H7 (cell line): Measurements from ENCODE around the gene C3orf52. TPM values are rescaled to one million over a fixed set of nuclear protein-coding genes. Genes with fewer than 3 reads are reported as not detected.

Experiments used
- DNase-seq: peaks from one replicate; pipeline ENCODE4 v3.0.0; 2012
- H3K27me3 ChIP-seq: 2 replicates; pipeline ENCODE4 v1.6.0; 2011; ENCODE audit warnings: mild to moderate bottlenecking, low read length; ENCODE audit not compliant: control insufficient read depth, insufficient read depth
- H3K36me3 ChIP-seq: replicated peaks from 2 replicates; pipeline ENCODE4 v1.5.1; 2011; ENCODE audit warnings: low read length; ENCODE audit not compliant: control insufficient read depth, insufficient read depth
- H3K4me3 ChIP-seq: 2 replicates; pipeline ENCODE4 v1.5.1; 2011; ENCODE audit warnings: low read depth, mild to moderate bottlenecking, control low read depth, low read length, moderate library complexity; ENCODE audit not compliant: insufficient read depth
- total RNA-seq: library from RNA; depleted of rRNA; stranded (reverse); fragments of >200 nt; shearing (Covaris generic); gene quantifications from 2 replicates; pipeline ENCODE4 v1.2.3, GENCODE V29; 2014

The C3orf52 gene
- total RNA-seq, 1 experiment from 2014 or later, result 9.7 TPM

DNA sequence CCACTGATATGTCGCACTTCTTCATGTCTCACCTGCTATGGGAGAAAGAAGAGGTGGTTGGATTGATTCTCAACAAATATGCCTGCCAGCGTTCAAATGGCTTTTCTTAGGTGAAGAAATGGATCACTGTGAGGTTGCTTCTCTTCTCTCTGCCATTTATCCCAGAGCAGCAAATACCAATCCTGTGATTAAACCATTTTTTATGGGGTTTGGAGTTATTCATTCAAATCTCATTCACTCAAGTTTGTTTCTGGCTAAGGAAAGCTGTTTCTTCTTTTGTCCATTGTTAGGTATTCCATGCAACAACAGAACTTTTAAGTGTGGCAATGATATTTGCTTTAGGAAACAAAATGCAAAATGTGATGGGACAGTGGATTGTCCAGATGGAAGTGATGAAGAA is 12.2 kb upstream of the C3orf52 start:
- DNase-seq, result no peak
- Histone ChIP-seq H3K36me3 (no peaks in the 10 kb centered on the region), H3K4me3 (no peak overlapping the region), H3K27me3 (no peaks in the 10 kb centered on the region)

DNA sequence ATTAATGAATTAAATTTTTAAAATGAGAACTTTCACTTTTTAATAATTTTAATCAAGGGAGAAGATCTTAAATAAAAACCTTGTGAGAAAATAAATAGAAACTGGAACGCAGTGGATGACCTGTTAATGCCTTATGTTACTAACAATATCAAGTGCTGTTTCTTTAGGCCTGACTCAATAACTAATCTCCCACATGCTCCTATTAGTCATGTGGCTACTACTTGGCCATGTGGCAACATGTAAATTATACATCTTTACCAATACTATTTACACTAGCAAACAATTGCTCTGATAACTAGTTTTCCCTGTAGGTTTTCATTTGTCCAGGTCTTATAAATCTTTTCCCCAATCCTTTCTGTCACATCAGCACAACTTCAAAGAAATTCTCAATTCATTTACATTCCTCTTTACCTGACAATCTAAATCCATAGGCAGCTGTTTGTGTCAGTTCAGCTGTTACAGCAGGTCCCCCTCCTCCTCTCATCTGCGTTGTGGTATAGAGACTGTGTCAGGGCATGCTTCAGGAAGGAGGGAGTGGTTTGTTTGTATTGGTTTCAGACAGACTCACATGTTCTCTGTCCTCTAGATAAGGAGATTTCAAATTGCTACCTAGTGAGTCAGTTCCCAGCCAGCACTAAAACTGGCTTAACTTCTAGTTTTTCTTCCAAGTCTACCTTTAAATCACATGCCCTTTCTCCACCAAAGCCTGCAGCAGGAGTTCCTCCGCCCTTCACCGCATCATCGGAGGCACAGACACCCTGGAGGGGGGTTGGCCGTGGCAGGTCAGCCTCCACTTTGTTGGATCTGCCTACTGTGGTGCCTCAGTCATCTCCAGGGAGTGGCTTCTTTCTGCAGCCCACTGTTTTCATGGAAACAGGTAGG is 11.3 kb upstream of the C3orf52 start:
- no peaks in the 10 kb centered on the region for H3K36me3 ChIP-seq
- H3K27me3 ChIP-seq, result no peaks in the 10 kb centered on the region
- no peak for DNase-seq
- no peak overlapping the region for H3K4me3 ChIP-seq

DNA sequence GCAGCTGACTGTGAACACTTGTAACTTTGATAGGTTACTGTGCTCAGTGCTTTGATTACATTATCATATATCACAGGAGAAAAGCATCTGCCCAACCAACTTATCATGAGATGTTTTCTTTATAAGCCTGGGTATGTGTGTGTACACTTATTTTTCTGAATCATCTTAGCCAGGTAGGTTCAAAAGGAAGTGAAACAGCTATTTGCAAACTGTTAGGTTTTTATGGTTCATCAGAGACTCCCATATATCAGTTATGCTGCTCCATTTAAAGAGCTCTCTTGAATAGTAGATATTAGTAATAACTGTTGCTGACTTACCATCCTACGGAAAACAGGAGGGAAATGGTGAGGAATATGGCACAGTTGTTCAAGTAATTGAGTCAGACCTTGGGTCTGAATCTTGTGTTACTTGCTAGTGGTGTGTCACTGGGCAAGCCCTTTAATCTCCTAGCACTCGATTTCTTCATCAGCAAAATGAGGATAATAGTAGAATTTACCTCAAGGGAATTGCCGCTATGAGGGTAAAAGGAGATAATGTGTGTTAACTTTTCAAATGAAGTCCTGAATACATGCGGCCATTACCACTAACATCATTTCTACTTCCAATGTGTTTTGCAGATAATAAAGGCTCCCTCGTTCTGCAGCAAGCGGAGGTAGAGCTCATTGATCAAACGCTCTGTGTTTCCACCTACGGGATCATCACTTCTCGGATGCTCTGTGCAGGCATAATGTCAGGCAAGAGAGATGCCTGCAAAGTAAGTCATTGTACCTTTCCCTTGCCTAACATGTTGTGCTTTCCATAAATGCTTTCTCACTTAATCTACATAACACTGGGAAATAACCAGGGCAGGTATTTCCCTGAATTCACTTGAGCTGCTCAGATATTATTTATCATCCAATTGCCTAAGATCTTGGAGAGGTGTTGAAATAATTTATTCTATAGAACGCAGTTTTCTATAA is 7.8 kb upstream of the C3orf52 start:
- DNase-seq, result no peak
- Histone ChIP-seq H3K4me3 (no peak overlapping the region), H3K27me3 (no peaks in the 10 kb centered on the region), H3K36me3 (no peaks in the 10 kb centered on the region)

DNA sequence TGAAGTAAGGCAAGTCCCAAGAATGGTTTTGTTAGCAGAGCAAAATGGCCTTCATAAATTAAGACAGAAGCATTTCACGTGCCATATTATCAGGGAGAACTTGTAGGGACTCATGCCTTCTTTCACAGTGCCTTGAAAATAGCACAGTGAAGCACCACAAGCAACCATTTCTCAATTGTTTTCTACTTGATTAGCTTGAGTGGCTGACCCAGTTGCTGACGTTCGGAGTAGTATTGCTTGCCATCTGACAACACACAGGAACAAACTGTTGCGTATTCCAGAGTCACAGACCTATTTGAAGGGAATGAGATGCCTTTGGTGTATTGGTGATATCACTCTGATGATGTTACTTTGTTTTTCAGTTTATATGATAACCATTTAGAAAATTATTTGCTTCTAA is 3.0 kb upstream of the C3orf52 start:
- H3K27me3 ChIP-seq, result peaks cover 7% of the 10 kb centered on the region; the same call in 1 of the 2 replicates
- no peaks in the 10 kb centered on the region for H3K36me3 ChIP-seq
- no peak overlapping the region for H3K4me3 ChIP-seq
- DNase-seq, result no peak

DNA sequence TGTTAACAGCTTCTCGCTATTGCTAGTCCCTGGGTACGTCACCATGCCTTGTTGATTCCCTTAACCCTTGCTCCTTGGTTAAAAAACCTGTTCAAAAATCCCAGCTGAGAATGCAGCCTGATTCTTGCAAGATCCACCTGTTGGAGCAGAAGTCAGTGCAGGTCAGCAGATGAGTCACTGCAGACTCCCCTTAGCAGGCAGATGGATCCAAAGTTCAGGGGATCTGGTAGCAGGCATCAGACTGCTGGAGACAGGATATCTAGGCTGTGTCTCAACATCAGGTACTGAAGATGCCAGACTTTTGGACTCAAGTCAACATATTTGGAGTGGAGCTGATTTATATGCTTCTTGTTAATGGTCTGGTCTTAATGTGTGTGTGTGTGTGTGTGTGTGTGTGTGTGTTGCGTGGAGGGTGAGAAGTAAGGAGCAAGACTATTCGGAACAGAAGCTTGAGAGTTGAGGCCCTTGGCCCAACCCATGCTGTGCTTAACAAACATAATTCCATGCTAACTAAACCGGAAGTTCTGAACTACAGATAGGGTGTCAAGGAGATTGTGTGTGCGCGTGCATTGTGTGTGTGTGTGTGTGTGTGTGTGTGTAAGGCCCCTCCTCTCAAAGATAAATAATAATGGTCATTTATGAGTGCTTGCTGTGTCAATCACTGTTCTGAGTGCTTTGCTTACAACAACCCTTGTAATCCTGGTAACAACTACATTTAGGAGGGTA is 1.0 kb upstream of the C3orf52 start:
- peak overlapping the region; percentile 67 for H3K4me3 ChIP-seq
- DNase-seq, result no peak
- no peaks in the 10 kb centered on the region for H3K36me3 ChIP-seq
- peaks cover 7% of the 10 kb centered on the region; the same call in 1 of the 2 replicates for H3K27me3 ChIP-seq

DNA sequence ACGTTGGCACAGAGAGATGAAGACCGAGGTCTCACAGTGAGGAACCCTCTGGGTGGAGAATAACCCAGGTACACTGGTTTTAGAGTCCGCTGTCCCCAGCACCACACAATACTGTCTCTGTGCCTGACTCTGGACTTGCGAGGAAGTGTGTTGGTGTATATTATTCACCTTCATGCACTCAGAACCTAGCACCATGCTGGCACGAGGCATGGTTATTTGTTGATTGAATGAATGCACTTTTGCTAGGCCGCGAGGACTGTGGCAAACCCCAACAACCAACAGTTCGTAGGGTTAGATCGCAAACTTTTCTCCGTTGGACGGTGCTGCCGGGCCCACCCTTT is 484 bp upstream of the C3orf52 start:
- DNase-seq, result no peak
- Histone ChIP-seq H3K4me3 (peak overlapping the region; percentile 67), H3K36me3 (no peaks in the 10 kb centered on the region), H3K27me3 (peaks cover 7% of the 10 kb centered on the region; the same call in 1 of the 2 replicates)

DNA sequence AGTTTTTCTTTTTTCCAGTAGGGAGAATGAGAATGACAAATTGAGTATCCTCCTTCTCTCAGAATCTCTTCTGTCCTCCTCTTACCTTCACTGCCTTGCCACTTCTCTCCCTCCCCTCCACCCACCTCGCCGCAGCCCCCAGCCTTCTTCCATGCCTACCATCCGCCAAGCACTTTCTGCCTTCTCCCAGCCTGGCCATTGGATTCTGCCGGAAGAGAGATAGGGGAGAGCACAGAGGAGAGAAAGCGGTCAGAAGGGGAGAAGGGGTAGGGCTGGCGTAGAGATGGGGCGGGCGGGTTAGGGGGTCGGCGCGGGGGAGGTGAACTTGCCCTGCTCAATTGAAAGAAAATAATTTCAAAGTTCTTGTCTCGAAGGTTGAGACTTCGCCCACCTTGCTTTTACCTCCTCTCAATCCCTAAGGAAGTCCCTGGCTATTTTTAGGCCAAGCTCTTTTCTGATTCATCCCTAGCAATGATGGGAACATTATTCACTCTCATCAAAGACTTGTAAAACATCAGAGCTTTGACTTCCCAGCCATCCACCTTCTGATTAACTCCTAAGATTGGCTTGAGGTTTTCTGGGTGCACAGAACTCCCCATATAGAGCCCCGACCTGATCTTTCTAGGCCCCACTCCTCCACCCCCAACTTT is 811 bp downstream of the C3orf52 start:
- DNase-seq, result peak; percentile 61
- H3K36me3 ChIP-seq, result no peaks in the 10 kb centered on the region; the same call in 1 of the 2 replicates

DNA sequence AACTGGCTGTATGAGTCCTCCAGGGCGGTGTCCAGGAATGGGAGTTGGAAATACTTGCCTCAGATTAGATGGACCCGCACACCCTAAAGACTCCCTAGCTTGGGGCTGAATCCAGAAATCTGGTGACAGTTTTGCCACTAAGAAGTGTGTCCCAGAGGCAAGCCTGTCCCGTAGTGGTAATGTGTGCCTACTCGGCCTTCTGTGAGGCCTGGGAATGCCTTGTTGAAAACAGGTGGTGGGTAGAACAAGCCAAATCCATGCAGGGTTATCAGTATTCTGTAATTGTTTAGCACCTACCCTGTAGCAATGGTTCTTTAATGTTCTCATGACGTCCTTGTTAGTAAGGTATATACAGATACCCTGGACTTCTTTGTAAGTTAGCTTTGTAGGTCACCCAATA is 1.6 kb downstream of the C3orf52 start:
- no peak overlapping the region; the same call in 1 of the 2 replicates for H3K4me3 ChIP-seq
- H3K36me3 ChIP-seq, result no peaks in the 10 kb centered on the region; the same call in 1 of the 2 replicates
- H3K27me3 ChIP-seq, result peaks cover 7% of the 10 kb centered on the region; the same call in 1 of the 2 replicates
- DNase-seq, result no peak

More for the DNA sequence above, 811 bp downstream of the C3orf52 start:
- Histone ChIP-seq H3K27me3 (peaks cover 7% of the 10 kb centered on the region; the same call in 1 of the 2 replicates), H3K4me3 (peak overlapping the region; percentile 67)

DNA sequence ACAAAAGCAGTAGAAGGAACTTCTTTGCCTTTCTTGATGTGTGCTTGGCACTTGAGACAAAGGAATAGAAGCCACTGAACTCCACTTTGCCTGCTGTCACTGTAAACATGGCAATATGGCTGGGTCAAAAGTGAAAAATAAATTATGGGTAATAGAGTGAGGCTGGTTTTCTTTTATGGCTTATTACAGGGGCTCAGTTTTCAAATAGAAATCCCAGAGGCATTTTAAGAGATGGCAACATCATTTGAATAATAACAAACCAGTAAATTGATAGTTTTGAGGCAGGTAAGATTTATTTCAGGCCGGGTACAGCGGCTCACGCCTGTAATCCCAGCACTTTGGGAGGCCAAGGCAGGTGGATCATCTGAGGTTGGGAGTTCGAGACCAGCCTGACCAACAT is 2.8 kb downstream of the C3orf52 start:
- Histone ChIP-seq H3K27me3 (peaks cover 7% of the 10 kb centered on the region; the same call in 1 of the 2 replicates), H3K4me3 (no peak overlapping the region), H3K36me3 (no peaks in the 10 kb centered on the region; the same call in 1 of the 2 replicates)
- DNase-seq, result no peak

DNA sequence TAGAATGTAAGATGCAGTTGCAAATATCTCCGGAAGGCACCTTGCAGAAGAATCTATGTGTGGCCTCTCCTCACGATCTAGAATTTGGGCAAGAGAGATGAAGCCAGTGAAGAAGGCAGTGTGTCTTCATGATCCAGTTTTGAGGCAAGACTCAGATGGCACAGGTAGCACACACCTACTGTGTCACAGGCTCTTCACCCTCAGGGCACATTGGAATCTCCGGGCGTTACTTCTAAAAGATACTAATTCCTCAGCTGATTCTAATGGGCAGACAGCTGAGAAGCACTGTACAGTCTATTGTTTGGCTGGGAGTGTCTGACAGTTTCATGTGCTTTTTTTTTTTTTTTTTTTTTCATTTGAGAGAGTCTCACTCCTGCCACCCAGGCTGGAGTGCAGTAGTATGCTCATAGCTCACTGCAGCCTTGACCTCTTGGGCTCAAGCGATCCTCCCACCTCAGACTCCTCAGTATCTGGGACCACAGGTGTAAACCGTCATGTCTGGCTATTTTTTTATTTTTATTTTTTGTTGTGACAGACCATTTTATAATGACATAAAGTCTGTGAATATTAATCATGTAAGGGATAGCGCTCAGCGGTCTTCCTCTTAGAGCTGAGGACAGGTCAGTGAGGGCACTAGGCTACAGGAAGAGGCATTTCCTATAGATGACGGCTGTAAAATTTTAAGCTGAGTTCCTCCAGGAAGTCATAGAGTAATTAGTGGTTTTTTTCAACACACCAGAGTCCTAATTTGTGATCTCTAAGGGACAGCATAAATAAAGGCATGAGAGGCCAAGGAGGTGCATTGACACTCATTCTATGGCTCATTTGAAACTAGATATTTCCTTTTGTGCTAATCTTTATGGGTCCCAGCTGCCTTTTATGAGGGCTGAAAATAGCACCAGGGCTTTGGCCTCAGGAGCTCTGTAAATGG is 4.0 kb downstream of the C3orf52 start:
- H3K4me3 ChIP-seq, result no peak overlapping the region
- no peak for DNase-seq
- H3K36me3 ChIP-seq, result no peaks in the 10 kb centered on the region; the same call in 1 of the 2 replicates
- peaks cover 3% of the 10 kb centered on the region; the same call in 1 of the 2 replicates for H3K27me3 ChIP-seq

DNA sequence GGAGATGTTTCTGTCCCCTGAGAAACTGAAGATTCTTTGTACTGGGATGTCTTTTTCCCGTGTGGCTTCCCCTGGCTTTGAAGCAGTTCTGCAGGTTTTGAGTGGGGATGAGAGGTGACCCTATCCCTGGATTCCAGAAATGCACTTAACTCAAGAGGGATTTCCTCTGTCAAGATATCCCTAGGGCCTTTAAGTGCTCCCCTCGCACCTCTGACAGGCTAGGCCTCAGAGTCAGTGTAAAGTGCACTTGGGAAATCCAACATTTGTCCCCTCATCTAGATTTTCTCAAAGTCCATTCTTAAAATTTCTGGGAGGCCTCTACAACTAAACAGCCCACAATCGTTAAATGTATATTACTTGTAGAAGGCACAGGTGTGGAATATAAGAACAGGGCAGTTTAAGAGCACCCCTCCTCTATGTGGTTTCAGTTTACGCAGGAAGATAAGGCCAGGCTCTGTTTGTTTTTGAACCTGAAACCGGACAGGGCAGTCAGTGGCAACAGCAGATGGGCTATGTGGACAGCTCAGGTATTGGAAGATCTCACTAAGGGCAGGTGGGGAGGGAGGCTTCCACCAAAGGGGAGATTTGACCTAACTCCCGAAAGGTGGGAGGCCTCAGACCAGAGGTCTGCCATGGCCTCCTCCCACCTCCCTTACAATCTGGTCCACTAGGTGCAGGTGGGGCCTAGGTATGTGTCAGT is 4.8 kb downstream of the C3orf52 start:
- Histone ChIP-seq H3K4me3 (no peak overlapping the region), H3K27me3 (no peaks in the 10 kb centered on the region), H3K36me3 (no peaks in the 10 kb centered on the region; the same call in 1 of the 2 replicates)
- DNase-seq, result no peak

DNA sequence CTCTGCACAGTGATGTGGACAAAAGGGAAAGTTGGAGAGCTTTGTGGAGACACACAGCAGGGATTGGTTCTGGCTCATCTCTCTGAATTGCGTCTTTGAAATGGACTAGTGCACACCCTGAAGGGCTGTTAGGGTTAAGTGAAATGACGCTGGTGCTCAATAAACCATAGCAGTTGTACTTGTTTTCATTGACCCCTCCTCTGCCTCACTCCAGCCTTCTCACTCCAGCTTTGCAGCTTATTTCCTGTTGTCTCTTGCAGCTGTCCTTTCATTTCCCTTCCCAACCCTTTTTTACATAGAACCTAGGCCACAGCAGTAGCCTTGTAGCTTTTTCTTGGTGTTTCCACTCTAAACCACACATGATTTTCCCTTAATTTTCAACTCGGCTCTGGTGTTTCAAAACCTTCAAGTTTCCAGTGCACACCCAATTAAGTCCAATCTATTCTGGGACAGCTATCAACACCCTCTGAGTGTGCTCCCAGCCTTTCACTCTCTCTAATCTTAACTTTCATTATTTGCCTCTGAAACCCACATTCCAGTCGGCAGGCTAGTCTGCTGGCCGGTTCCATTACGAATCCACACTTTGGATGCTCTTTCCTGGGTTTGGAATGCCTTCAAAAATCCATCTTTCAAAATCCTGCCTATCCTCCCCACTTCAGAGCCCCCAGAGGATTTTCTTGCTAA is 6.4 kb downstream of the C3orf52 start:
- Histone ChIP-seq H3K27me3 (no peaks in the 10 kb centered on the region), H3K4me3 (no peak overlapping the region), H3K36me3 (no peaks in the 10 kb centered on the region; the same call in 1 of the 2 replicates)
- DNase-seq, result no peak
